Stomach (tissue), 4 donors: Measurements from ENCODE around the gene SBF2.

Experiments
- EP300 ChIP-seq: sonication (generic); formaldehyde crosslinking; IDR thresholded peaks from one replicate; pipeline ENCODE4 v1.6.1; 2017; ENCODE audit warnings: antibody characterized with exemption
- POLR2A ChIP-seq, 4 donors: fragments of 450-650 bp; IDR thresholded peaks; one replicate each; pipeline ENCODE4 v1.6.1; 2016; ENCODE audit warnings: antibody characterized with exemption in 4 of 4, control low read depth in 2 of 4, mild to moderate bottlenecking in 1 of 4, moderate library complexity in 1 of 4
- POLR2AphosphoS5 ChIP-seq, 3 donors: sonication (generic); formaldehyde crosslinking; IDR thresholded peaks; one replicate each; pipeline ENCODE4 v1.6.1; 2016; ENCODE audit warnings: antibody characterized with exemption in 3 of 3
- TF ChIP-seq, protein P1 (sequence below), 7 experiments: fragments of 450-650 bp in 4 of 7; fragments of 200-600 bp in 3 of 7; sonication (generic) in 3 of 7; IDR thresholded peaks; one replicate each; pipeline ENCODE4 v1.5.1; 2016 to 2019; ENCODE audit warnings: antibody characterized with exemption in 7 of 7, control low read depth in 2 of 7, mild to moderate bottlenecking in 1 of 7

DNA sequence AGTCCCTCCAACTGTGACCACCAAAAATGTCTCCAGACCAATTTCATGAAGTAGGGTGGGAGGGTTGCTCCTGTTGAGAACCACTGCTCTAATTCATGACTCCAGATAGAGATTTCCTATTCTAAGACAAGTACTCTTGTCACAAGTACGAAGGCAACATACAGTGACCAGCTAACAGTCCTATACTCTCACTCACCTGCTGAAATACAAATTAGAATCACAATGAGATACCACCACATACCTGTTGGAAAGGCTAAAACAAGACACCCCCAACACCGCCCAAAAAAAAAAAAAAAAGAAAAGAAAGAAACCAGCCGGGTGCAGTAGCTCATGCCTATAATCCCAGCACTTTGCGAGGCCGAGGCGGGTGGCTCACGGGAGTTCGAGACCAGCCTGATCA, 319.6 kb downstream of the SBF2 start:
- TF ChIP-seq POLR2A (IDR thresholded peaks at IDR 0.05) (no peak), POLR2AphosphoS5 (IDR thresholded peaks at IDR 0.05) (no peak), EP300 (no peak)
- TF ChIP-seq, protein P1, sequence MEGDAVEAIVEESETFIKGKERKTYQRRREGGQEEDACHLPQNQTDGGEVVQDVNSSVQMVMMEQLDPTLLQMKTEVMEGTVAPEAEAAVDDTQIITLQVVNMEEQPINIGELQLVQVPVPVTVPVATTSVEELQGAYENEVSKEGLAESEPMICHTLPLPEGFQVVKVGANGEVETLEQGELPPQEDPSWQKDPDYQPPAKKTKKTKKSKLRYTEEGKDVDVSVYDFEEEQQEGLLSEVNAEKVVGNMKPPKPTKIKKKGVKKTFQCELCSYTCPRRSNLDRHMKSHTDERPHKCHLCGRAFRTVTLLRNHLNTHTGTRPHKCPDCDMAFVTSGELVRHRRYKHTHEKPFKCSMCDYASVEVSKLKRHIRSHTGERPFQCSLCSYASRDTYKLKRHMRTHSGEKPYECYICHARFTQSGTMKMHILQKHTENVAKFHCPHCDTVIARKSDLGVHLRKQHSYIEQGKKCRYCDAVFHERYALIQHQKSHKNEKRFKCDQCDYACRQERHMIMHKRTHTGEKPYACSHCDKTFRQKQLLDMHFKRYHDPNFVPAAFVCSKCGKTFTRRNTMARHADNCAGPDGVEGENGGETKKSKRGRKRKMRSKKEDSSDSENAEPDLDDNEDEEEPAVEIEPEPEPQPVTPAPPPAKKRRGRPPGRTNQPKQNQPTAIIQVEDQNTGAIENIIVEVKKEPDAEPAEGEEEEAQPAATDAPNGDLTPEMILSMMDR (IDR thresholded peaks at IDR 0.05): no peak
